HG03060 (cell line): ENCODE results near the gene SLC7A8.

Source experiments
- ATAC-seq: cut with Tn5 transposase; IDR thresholded peaks from one replicate; pipeline ENCODE4 v1.9.1; 2021; ENCODE audit warnings: low read depth, moderate number of reproducible peaks; ENCODE audit not compliant: unreplicated experiment

The SLC7A8 gene

GRCh38 chr14:23137192-23137812 lies 46.2 kb downstream of the SLC7A8 start:
- ATAC-seq, result no peak

DNA sequence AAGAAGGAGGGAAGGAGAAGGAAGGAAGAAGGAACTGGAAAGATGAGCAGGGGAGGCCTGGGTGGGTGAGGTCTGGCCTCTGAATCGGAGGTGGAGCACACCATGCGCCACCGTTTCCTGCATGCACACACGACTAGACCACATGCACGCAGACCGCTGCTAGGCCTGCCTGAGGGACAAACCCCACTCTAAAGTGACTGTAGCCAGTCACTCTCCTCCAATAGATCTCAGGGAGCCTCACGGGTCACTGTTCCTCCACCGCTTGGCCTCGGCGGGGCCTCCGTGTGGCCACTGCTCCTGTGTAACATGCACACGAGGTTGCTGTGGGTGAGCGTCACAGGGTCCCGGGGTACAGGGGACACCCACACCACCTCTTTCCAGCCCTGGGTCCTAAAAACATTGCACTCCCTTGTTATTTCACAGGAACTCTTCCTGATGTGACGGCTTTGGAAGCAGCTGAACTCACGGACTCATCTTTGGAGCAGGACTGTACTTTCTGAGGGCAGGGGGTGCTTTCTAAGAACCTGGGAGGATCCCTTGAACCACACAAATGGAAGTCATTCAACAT lies 46.8 kb downstream of the SLC7A8 start:
- ATAC-seq, result no peak

GRCh38 chr14:23132970-23133369 lies 50.5 kb downstream of the SLC7A8 start:
- ATAC-seq, result no peak

DNA sequence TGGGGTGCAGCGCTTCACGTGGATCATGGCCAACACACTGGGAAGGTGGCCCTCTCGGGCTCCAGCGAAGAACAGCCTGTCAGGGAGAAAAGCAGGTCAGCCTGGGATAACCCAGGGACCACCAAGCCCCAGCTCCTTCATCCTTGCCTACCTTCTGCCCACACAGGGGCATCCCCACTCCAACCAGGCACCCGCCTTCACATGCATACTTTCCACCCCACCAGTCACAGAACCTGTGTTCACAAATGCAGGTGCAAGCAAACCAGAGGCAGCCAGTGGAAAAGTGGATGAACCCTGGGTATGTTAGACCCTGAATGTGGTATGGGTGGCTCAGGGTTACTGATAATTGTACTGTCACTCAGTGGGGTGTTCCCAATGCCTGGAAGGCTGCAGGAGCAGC lies 52.0 kb downstream of the SLC7A8 start:
- no peak for ATAC-seq

GRCh38 chr14:23130871-23131270 lies 52.6 kb downstream of the SLC7A8 start:
- ATAC-seq, result no peak

- ATAC-seq, result no peak
Observed at GRCh38 chr14:23129759-23130316, 53.6 kb downstream of the SLC7A8 start.

GRCh38 chr14:23128969-23129758 lies 54.3 kb downstream of the SLC7A8 start:
- no peak for ATAC-seq

GRCh38 chr14:23127861-23128260 lies 55.6 kb downstream of the SLC7A8 start:
- no peak for ATAC-seq

GRCh38 chr14:23126548-23127278 lies 56.7 kb downstream of the SLC7A8 start:
- ATAC-seq, result no peak

GRCh38 chr14:23125933-23126524 lies 57.4 kb downstream of the SLC7A8 start:
- ATAC-seq, result no peak

- no peak for ATAC-seq
Observed at GRCh38 chr14:23125011-23125410, 58.4 kb downstream of the SLC7A8 start.

DNA sequence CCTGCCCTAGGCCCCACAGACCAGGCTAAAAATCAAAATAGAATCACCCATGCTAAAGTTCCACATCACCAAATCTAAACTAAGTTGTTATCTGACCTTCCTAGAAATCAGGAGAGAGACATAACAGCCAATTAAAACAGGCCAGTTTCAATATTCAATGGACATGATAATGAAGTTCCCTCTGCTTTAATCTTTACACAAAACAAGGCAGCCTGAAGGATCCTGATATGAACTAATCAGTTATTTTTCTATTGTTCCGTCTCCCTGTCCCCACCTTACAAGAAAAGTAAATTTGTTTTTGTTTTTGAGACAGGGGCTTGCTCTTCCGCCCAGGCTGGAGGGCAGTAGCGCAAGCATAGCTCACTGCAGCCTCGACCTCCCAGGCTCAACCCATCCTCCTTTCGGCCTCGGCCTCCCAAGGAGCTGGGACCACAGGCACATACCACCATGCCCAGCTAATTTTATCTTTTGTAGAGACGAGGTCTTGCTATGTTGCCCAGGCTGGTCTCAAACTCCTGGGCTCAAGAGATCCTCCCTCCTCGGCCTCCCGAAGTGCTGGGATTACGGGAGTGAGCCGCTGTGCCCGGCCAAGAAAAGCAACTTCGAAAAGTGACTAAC lies 59.0 kb downstream of the SLC7A8 start:
- ATAC-seq, result no peak

DNA sequence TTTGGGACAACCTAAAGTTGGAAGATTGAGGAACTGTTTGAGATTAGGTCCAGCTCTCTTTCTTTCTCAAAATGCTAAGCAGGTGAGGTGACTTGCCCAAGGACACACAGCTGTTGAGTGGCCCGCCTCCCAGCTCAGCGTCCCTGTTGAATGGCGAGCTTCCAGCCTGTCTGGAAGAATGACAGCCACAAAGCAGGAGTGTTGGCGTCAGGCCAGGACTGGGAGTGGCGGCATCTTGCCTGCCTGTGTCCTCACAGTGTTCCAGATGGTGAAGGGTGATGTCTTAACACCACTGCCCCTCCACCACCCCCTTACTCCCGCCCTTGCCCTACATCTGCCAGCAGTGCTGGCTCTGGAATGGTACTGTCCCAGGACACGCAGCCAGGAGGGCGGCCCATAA lies 60.0 kb downstream of the SLC7A8 start:
- no peak for ATAC-seq

DNA sequence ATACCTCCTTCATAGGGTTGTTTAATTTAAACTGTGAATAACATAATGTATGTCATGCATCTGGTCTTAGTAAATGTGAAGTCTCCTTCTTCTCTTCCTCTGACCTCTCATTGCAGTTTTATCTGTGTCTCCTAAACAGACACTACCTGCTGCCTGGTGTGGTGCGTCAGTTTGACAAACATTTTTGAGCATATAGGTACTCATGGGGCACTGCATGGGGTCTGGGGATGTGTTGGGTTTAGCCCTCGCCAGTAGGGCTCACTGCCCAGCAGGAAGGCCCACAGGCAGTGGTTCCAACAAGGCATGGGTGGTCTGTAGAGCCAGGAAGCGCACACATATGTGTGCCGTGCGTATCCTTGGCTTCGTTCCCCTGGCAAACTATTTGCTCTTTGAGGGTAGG lies 61.4 kb downstream of the SLC7A8 start:
- ATAC-seq, result no peak

GRCh38 chr14:23121361-23121771 lies 62.1 kb downstream of the SLC7A8 start:
- ATAC-seq, result no peak

- ATAC-seq, result peak; percentile 69
Observed at GRCh38 chr14:23120541-23121251, 62.8 kb downstream of the SLC7A8 start.

GRCh38 chr14:23119363-23120327 lies 63.8 kb downstream of the SLC7A8 start:
- ATAC-seq, result no peak
